Stimulated activated CD8-positive, alpha-beta memory T cell treated with anti-CD3 and anti-CD28 coated beads, Interleukin-15, amount 100 ng/mL, for 4 hours (primary cell): ENCODE measurements around the gene ALDH1L2.
"Not testable (repeated sequence)": the region's sequence is repeated elsewhere in the genome, so short reads cannot be mapped to it uniquely, and the experiment has no call there.

Experiments used
- DNase-seq, 2 donors: peaks; one replicate each; pipeline ENCODE4 v3.0.0-alpha.2; 2020; ENCODE audit warnings: low read depth in 2 of 2

Gene ALDH1L2

GRCh38 chr12:105084251-105085250 lies at the start of gene ALDH1L2:
ALDH1L2 (minus strand) TSS chr12:105084458; CDS start chr12:105084436, 22 bp downstream.
- DNase-seq = no peak

GRCh38 chr12:105120551-105120950 lies 36.3 kb upstream of the ALDH1L2 start:
- no peak for DNase-seq

GRCh38 chr12:105116969-105117368 lies 32.7 kb upstream of the ALDH1L2 start:
- DNase-seq = no peak

- no peak for DNase-seq
These were observed 28.8 kb upstream of the ALDH1L2 start for GRCh38 chr12:105113094-105113493.

- no peak for DNase-seq
These were observed 26.6 kb upstream of the ALDH1L2 start for GRCh38 chr12:105110851-105111250.

- no peak for DNase-seq
These were observed 25.4 kb upstream of the ALDH1L2 start for GRCh38 chr12:105109465-105110212.

GRCh38 chr12:105107494-105108371 lies 23.5 kb upstream of the ALDH1L2 start, which contains the start of gene WASHC4:
WASHC4 (plus strand) TSS chr12:105107731; CDS start chr12:105107801, 70 bp downstream.
- DNase-seq = peak; percentile 86 to 87

GRCh38 chr12:105107171-105107493 lies 22.9 kb upstream of the ALDH1L2 start:
- no peak for DNase-seq

- no peak for DNase-seq
These were observed 22.4 kb upstream of the ALDH1L2 start for GRCh38 chr12:105106621-105107020.

- DNase-seq = no peak
These were observed 20.5 kb upstream of the ALDH1L2 start for GRCh38 chr12:105104762-105105161.

GRCh38 chr12:105102673-105103072 lies 18.4 kb upstream of the ALDH1L2 start:
- DNase-seq = no peak

- DNase-seq = no peak
These were observed 16.7 kb upstream of the ALDH1L2 start for GRCh38 chr12:105100998-105101397.

- no peak for DNase-seq
These were observed 16.1 kb upstream of the ALDH1L2 start for GRCh38 chr12:105100207-105100985.

GRCh38 chr12:105099356-105099755 lies 15.1 kb upstream of the ALDH1L2 start:
- no peak for DNase-seq

- DNase-seq = not testable (repeated sequence)
These were observed 11.1 kb upstream of the ALDH1L2 start for GRCh38 chr12:105095338-105095737.

- DNase-seq = no peak
These were observed 8.1 kb upstream of the ALDH1L2 start for GRCh38 chr12:105092336-105092735.

GRCh38 chr12:105091476-105092206 lies 7.4 kb upstream of the ALDH1L2 start:
- no peak for DNase-seq

- no peak for DNase-seq
These were observed 6.1 kb upstream of the ALDH1L2 start for GRCh38 chr12:105090361-105090760.

- DNase-seq = no peak
These were observed 5.6 kb upstream of the ALDH1L2 start for GRCh38 chr12:105089817-105090216.

- DNase-seq = no peak
These were observed 1.2 kb upstream of the ALDH1L2 start for GRCh38 chr12:105085501-105085900.
